ACC112 (cell line): ENCODE measurements around the gene EFNB2.

Experiments used
- H2AFZ ChIP-seq: fragments of 200-600 bp; sonication (generic); one replicate; pipeline ENCODE4 v1.6.0; 2017; ENCODE audit warnings: antibody characterized with exemption, low read length; ENCODE audit not compliant: unreplicated experiment
- H3K27ac ChIP-seq: fragments of 200-600 bp; sonication (generic); 2 replicates; pipeline ENCODE4 v1.5.1; 2014; ENCODE audit warnings: low read depth, mild to moderate bottlenecking, antibody characterized with exemption, low read length, moderate library complexity
- H3K27me3 ChIP-seq: fragments of 200-600 bp; sonication (generic); 2 replicates; pipeline ENCODE4 v1.6.1; 2014; ENCODE audit warnings: mild to moderate bottlenecking, antibody characterized with exemption, low read length, moderate library complexity, mixed read lengths; ENCODE audit not compliant: insufficient read depth
- H3K36me3 ChIP-seq: fragments of 200-600 bp; sonication (generic); 2 replicates; pipeline ENCODE4 v1.6.1; 2016; ENCODE audit warnings: mild to moderate bottlenecking, antibody characterized with exemption, low read length, moderate library complexity, mixed read lengths; ENCODE audit not compliant: insufficient read depth
- H3K4me1 ChIP-seq: fragments of 200-600 bp; sonication (generic); one replicate; pipeline ENCODE4 v1.6.1; 2016; ENCODE audit warnings: low read length, mixed read lengths; ENCODE audit not compliant: insufficient read depth, unreplicated experiment, control insufficient read depth
- H3K4me3 ChIP-seq: fragments of 200-600 bp; sonication (generic); 2 replicates; pipeline ENCODE4 v1.5.1; 2014; ENCODE audit warnings: mild to moderate bottlenecking, low read depth, low read length
- H3K79me2 ChIP-seq: fragments of 200-600 bp; sonication (generic); one replicate; pipeline ENCODE4 v1.6.0; 2016; ENCODE audit warnings: low read length; ENCODE audit not compliant: control insufficient read depth, unreplicated experiment, insufficient read depth

The EFNB2 gene

GRCh38 chr13:106535552-106536243 lies at the start of gene EFNB2:
TSS of gene EFNB2 (minus strand) at chr13:106535662. CDS start at chr13:106534964, 698 bp downstream.
- H3K79me2 ChIP-seq, result no peaks in the 10 kb centered on the region
- no peak within 1 kb of the TSS for H2AFZ ChIP-seq
- H3K36me3 ChIP-seq, result no peaks in the 10 kb centered on the region
- peak within 1 kb of the TSS; percentile 74 for H3K4me3 ChIP-seq
- H3K27ac ChIP-seq, result no peak within 1 kb of the TSS
- H3K4me1 ChIP-seq, result peaks cover 4% of the 10 kb centered on the region
- H3K27me3 ChIP-seq, result peaks cover 20% of the 10 kb centered on the region

DNA sequence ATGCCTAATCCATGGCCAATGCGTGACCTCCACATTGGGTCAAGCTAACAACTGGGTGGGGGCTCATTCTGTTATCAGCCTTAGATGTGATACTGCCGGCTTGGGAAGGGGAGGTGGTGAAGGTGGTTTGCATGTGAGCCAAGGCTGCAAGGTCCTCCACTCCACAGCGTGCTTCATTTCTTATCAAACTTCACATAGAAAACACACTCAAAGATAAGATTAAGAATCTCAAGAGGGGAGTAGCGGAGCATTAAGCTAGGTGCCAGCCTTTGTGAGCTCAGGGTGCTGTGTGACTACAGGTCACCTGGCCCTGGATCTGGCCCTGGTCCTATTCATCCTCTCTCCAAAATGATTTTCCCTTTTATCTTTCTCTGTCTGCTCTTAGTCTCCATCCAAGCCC lies 45.8 kb upstream of the EFNB2 start:
- no peak overlapping the region for H2AFZ ChIP-seq
- no peak overlapping the region for H3K27ac ChIP-seq
- H3K4me1 ChIP-seq, result no peaks in the 10 kb centered on the region

GRCh38 chr13:106575896-106576295 lies 40.4 kb upstream of the EFNB2 start:
- Histone ChIP-seq H3K36me3 (no peaks in the 10 kb centered on the region), H3K27me3 (no peaks in the 10 kb centered on the region), H3K4me3 (no peak overlapping the region), H3K27ac (no peak overlapping the region), H3K4me1 (peaks cover 6% of the 10 kb centered on the region), H2AFZ (no peak overlapping the region), H3K79me2 (no peaks in the 10 kb centered on the region)

More for the DNA sequence above, 45.8 kb upstream of the EFNB2 start:
- H3K36me3 ChIP-seq, result no peaks in the 10 kb centered on the region
- H3K27me3 ChIP-seq, result no peaks in the 10 kb centered on the region; the same call in 1 of the 2 replicates
- H3K4me3 ChIP-seq, result no peak overlapping the region
- H3K79me2 ChIP-seq, result no peaks in the 10 kb centered on the region

DNA sequence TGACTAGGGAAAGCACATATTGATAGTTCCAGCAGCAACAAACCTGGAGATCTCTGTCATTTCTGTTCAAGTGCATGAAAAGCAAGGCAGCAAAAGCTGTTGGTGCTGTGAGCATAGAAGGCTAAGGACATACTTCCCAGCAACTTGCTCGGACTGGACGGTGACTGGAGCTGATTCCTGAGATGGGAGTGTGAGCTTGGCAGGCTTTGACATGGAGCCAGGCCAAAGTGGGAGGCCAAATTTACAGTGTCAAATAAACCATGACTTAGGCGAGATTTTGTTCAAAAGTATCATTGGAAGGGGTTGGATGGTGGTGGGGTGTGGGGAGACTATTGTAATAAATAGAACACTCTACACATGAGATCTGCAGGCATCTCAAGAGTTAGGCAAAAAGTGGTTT lies 38.4 kb upstream of the EFNB2 start:
- H3K4me3 ChIP-seq, result peak overlapping the region; percentile 28; the same call in 1 of the 2 replicates
- no peak overlapping the region for H3K27ac ChIP-seq
- no peak overlapping the region for H2AFZ ChIP-seq
- no peaks in the 10 kb centered on the region for H3K79me2 ChIP-seq
- H3K4me1 ChIP-seq, result peaks cover 6% of the 10 kb centered on the region
- H3K36me3 ChIP-seq, result no peaks in the 10 kb centered on the region
- H3K27me3 ChIP-seq, result no peaks in the 10 kb centered on the region

- H3K36me3 ChIP-seq, result no peaks in the 10 kb centered on the region
- no peak overlapping the region for H3K27ac ChIP-seq
- peak overlapping the region; percentile 28; the same call in 1 of the 2 replicates for H3K4me3 ChIP-seq
- H3K79me2 ChIP-seq, result no peaks in the 10 kb centered on the region
- no peak overlapping the region for H2AFZ ChIP-seq
- peaks cover 6% of the 10 kb centered on the region for H3K4me1 ChIP-seq
- H3K27me3 ChIP-seq, result no peaks in the 10 kb centered on the region
Observed at GRCh38 chr13:106573284-106573846, 37.9 kb upstream of the EFNB2 start.

DNA sequence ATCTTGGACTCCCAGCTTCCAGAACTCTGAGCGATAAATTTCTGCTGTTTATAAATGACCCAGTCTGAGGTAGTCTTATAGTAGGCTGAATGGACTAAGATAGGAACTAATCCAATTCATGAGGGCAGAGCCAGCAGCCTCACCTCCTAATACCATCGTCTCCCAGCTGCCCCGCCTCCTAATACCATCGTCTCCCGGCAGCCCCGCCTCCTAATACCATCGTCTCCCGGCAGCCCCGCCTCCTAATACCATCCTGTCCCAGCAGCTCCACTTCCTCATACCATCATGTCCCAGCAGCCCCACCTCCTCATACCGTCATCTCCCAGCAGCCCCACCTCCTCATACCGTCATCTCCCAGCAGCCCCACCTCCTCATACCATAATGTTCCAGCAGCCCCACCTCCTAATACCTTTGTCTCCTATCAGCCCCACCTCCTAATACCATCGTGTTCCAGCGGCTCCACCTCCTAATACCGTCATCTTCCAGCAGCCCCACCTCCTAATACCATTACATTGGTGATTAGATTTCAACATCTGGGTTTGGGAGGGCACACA lies 34.9 kb upstream of the EFNB2 start:
- Histone ChIP-seq H3K4me3 (no peak overlapping the region; the same call in 1 of the 2 replicates), H3K27ac (no peak overlapping the region), H3K79me2 (peaks cover 25% of the 10 kb centered on the region), H2AFZ (peak overlapping the region; percentile 4), H3K36me3 (no peaks in the 10 kb centered on the region), H3K27me3 (no peaks in the 10 kb centered on the region), H3K4me1 (peaks cover 15% of the 10 kb centered on the region)

DNA sequence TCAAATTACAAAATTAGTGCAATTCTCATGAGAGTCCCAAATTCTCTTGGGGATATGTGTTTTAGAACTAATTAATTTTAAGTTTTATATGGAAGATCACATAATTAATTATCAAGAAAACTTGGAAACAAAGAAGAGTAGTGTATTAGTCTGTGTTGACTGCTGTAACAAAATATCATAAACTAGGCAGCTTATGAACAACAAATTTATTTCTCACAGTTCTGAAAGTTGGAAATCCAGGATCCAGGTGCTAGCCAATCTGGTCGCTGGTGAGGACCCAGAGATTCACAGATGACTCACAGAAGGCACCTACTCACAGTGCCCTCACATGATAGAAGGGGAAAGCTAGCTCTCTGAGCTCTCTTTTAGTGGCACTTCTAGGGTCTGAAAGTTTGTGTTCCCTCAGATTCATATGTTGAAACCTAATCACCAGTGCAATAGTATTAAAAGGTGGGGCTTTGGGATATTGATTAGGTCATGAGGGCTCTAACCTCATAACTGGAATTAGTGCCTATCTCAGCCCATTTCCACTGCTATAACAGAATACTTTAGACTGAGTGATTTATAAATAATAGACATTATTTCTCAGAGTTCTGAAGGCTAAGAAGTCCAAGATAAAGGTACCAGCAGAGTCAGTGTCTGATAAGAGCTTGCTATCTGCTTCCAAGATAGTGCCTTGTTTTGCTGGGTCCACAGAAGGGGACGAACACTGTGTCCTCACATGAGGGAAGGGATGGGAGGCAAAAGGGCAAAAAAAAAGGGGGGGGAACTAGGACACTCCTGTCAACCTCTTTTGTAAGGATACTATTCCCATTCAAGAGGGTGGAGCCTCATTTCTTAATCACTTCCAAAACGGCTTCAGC lies 34.0 kb upstream of the EFNB2 start:
- Histone ChIP-seq H3K36me3 (no peaks in the 10 kb centered on the region), H3K4me3 (no peak overlapping the region), H3K4me1 (peaks cover 24% of the 10 kb centered on the region), H3K27me3 (no peaks in the 10 kb centered on the region), H2AFZ (peak overlapping the region; percentile 4), H3K27ac (no peak overlapping the region), H3K79me2 (peaks cover 34% of the 10 kb centered on the region)

GRCh38 chr13:106568299-106569003 lies 33.0 kb upstream of the EFNB2 start:
- Histone ChIP-seq H3K27me3 (no peaks in the 10 kb centered on the region), H3K79me2 (peaks cover 44% of the 10 kb centered on the region), H3K36me3 (no peaks in the 10 kb centered on the region), H2AFZ (peak overlapping the region; percentile 45), H3K4me1 (peaks cover 27% of the 10 kb centered on the region), H3K4me3 (peak overlapping the region; percentile 88), H3K27ac (no peak overlapping the region)

DNA sequence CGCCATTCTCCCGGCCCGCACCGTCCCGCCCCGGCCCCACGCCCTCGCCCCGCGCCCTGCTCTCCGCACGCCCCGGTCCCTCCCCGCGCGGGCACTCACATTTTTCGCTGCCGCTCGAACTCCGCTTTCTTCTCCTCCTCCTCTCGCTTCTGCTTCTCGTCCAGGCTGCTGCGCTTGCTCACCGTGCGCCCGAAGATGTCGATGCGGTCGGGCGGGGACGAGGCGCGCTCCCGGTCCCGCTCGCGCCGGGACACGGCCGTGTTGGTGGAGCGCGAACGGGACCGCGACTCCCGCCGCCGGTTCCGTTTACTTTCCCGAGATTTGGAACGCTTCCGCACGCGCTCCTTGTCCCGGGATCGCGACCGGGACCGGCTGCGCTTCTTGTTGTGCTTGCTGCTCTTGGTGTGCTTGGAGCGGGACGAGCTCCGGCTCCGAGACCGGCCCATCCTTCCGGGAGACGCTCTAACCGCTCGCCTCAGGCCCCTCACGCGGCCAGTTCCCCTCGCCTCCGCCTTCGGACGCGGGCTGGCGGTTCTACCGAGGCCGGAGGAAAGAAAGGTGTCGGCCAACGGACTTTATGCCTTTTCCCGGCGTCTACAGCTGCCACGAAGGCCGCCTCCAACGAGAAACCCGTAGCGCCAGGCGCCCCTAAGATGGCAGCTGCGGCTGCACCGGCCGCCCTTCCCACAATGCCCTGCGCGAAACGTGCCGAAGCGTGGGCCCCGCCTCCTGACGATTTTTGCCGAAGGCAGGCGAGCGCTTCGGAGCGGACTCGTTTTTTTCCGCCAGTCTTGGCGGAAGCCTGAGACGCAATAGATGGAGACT lies 32.2 kb upstream of the EFNB2 start, which contains the start of gene ARGLU1:
Gene ARGLU1 (minus strand): TSS at position 664 of the 825 bp plus-strand sequence. CDS start 218 bp downstream, at position 446.
- Histone ChIP-seq H3K4me1 (peaks cover 27% of the 10 kb centered on the region), H3K79me2 (peaks cover 51% of the 10 kb centered on the region), H3K27me3 (no peaks in the 10 kb centered on the region), H3K36me3 (no peaks in the 10 kb centered on the region), H2AFZ (peak within 1 kb of the TSS; percentile 46), H3K4me3 (peak within 1 kb of the TSS; percentile 88), H3K27ac (peak within 1 kb of the TSS; percentile 87)
